ENCODE data around the gene PPM1N.

Gene PPM1N

GRCh38 chr19:45517641-45518468, 19.6 kb downstream of the PPM1N start:
- Histone ChIP-seq H3K4me2 (ENCODE audit: low read depth, low read length) (no peak overlapping the region), H2AFZ (ENCODE audit: low read length) (no peak overlapping the region), H3K27me3 (replicated peaks; ENCODE audit: insufficient read depth, low read length) (no peaks in the 10 kb centered on the region), H3F3A (ENCODE audit: insufficient read depth, low read length) (no peaks in the 10 kb centered on the region), H3K9ac (ENCODE audit: low read length) (no peak overlapping the region), H4K20me1 (ENCODE audit: insufficient read depth, low read length) (no peaks in the 10 kb centered on the region), H3K9me3 (replicated peaks; ENCODE audit: insufficient read depth, low read length) (no peaks in the 10 kb centered on the region), H3K27ac (ENCODE audit: low read length) (no peak overlapping the region), H3K4me3 (ENCODE audit: low read length) (no peak overlapping the region), H3K4me1 (ENCODE audit: low read length) (peaks cover 10% of the 10 kb centered on the region), H3K79me2 (ENCODE audit: low read length) (peaks cover 20% of the 10 kb centered on the region; the same call in 1 of the 2 replicates), H3K9me2 (replicated peaks; ENCODE audit: insufficient read depth, low read length) (no peaks in the 10 kb centered on the region), H3K36me3 (replicated peaks; ENCODE audit: insufficient read depth, low read length) (no peaks in the 10 kb centered on the region)
- DNase-seq: no peak
- no peak for TF ChIP-seq EZH2phosphoT487 (IDR thresholded peaks at IDR 0.05; ENCODE audit: low read length)
- no peak for TF ChIP-seq CTCF (IDR thresholded peaks at IDR 0.05; ENCODE audit: low read length)
- TF ChIP-seq EZH2 (optimal IDR thresholded peaks at IDR 0.05; ENCODE audit: low read depth, low read length): no peak

GRCh38 chr19:45518469-45518826, 20.2 kb downstream of the PPM1N start:
- TF ChIP-seq CTCF (IDR thresholded peaks at IDR 0.05; ENCODE audit: low read length) (no peak), EZH2 (optimal IDR thresholded peaks at IDR 0.05; ENCODE audit: low read depth, low read length) (no peak), EZH2phosphoT487 (IDR thresholded peaks at IDR 0.05; ENCODE audit: low read length) (no peak)
- Histone ChIP-seq H3K27ac (ENCODE audit: low read length) (no peak overlapping the region), H3F3A (ENCODE audit: insufficient read depth, low read length) (no peaks in the 10 kb centered on the region), H3K36me3 (replicated peaks; ENCODE audit: insufficient read depth, low read length) (no peaks in the 10 kb centered on the region), H3K4me3 (ENCODE audit: low read length) (no peak overlapping the region), H4K20me1 (ENCODE audit: insufficient read depth, low read length) (no peaks in the 10 kb centered on the region), H3K9me3 (replicated peaks; ENCODE audit: insufficient read depth, low read length) (no peaks in the 10 kb centered on the region), H3K27me3 (replicated peaks; ENCODE audit: insufficient read depth, low read length) (no peaks in the 10 kb centered on the region), H3K4me1 (ENCODE audit: low read length) (peaks cover 11% of the 10 kb centered on the region), H3K79me2 (ENCODE audit: low read length) (peaks cover 17% of the 10 kb centered on the region; the same call in 1 of the 2 replicates), H3K4me2 (ENCODE audit: low read depth, low read length) (no peak overlapping the region), H3K9ac (ENCODE audit: low read length) (no peak overlapping the region), H2AFZ (ENCODE audit: low read length) (no peak overlapping the region), H3K9me2 (replicated peaks; ENCODE audit: insufficient read depth, low read length) (no peaks in the 10 kb centered on the region)
- DNase-seq: no peak

GRCh38 chr19:45522010-45522941, 24.0 kb downstream of the PPM1N start:
- no peak for TF ChIP-seq CTCF (IDR thresholded peaks at IDR 0.05; ENCODE audit: low read length)
- no peak for TF ChIP-seq EZH2phosphoT487 (IDR thresholded peaks at IDR 0.05; ENCODE audit: low read length)
- TF ChIP-seq EZH2 (optimal IDR thresholded peaks at IDR 0.05; ENCODE audit: low read depth, low read length): no peak
- H3K9me2 ChIP-seq (replicated peaks; ENCODE audit: insufficient read depth, low read length): no peaks in the 10 kb centered on the region
- no peak overlapping the region for H3K27ac ChIP-seq (ENCODE audit: low read length)
- no peaks in the 10 kb centered on the region for H3K27me3 ChIP-seq (replicated peaks; ENCODE audit: insufficient read depth, low read length)
- no peak overlapping the region for H3K4me3 ChIP-seq (ENCODE audit: low read length)
- no peak overlapping the region for H3K9ac ChIP-seq (ENCODE audit: low read length)
- H3K79me2 ChIP-seq (ENCODE audit: low read length): no peaks in the 10 kb centered on the region
- H4K20me1 ChIP-seq (ENCODE audit: insufficient read depth, low read length): no peaks in the 10 kb centered on the region
- H3K4me2 ChIP-seq (ENCODE audit: low read depth, low read length): no peak overlapping the region
- no peaks in the 10 kb centered on the region; the same call in 1 of the 2 replicates for H3K36me3 ChIP-seq (replicated peaks; ENCODE audit: insufficient read depth, low read length)
- H3K4me1 ChIP-seq (ENCODE audit: low read length): 0 out of 2 replicates have a peak, but pooled peaks cover 3% of the 10 kb centered on the region
- H2AFZ ChIP-seq (ENCODE audit: low read length): no peak overlapping the region
- H3K9me3 ChIP-seq (replicated peaks; ENCODE audit: insufficient read depth, low read length): no peaks in the 10 kb centered on the region
- no peaks in the 10 kb centered on the region for H3F3A ChIP-seq (ENCODE audit: insufficient read depth, low read length)
- DNase-seq: no peak
